IPS-15b (cell line): Measurements from ENCODE around the gene PLD5.
"Not testable (repeated sequence)": the region's sequence is repeated elsewhere in the genome, so short reads cannot be mapped to it uniquely, and the experiment has no call there.

Experiments used
- H3K27me3 ChIP-seq: one replicate; pipeline ENCODE4 v1.6.1; 2013; ENCODE audit warnings: low read length; ENCODE audit not compliant: control insufficient read depth, insufficient read depth
- H3K36me3 ChIP-seq: one replicate; pipeline ENCODE4 v1.6.1; 2013; ENCODE audit warnings: low read length; ENCODE audit not compliant: control insufficient read depth, insufficient read depth
- H3K4me1 ChIP-seq: one replicate; pipeline ENCODE4 v1.6.1; 2013; ENCODE audit warnings: mild to moderate bottlenecking, low read length; ENCODE audit not compliant: control insufficient read depth, insufficient read depth
- H3K4me3 ChIP-seq: one replicate; pipeline ENCODE4 v1.5.1; 2013; ENCODE audit warnings: low read depth, low read length
- H3K9ac ChIP-seq: one replicate; pipeline ENCODE4 v1.6.1; 2013; ENCODE audit warnings: low read depth, mild to moderate bottlenecking, low read length
- H3K9me3 ChIP-seq: one replicate; pipeline ENCODE4 v1.6.1; 2013; ENCODE audit warnings: mild to moderate bottlenecking, low read length; ENCODE audit not compliant: control insufficient read depth, insufficient read depth

PLD5 gene

DNA sequence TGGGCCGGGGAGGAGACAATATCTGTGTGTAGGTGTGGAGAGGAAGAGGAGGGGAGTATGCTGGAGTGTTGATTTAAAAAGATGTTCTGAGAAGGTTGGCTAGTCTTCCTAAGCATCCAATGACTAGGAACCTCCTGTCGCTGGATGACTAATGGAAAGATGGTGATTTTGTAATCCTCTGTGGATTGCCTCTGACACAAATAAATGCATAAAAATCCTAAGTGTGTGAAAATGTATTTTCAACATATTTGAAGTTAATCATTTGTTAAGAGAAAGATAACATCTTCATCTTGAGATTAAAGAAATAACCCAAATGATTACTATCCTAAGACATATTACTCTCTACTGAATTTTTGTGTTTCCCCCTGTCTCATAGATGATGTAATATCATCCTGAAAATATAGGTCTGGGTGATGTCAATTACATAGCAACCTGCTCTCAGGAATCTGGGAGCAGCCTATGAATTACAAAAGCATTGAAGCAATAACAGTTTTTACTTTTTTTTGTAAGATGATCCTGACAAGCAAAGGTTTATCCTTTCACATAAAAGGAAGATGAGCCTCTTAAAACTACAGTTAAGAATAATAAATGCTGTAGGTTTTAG is 305.1 kb downstream of the PLD5 start:
- Histone ChIP-seq H3K27me3 (peaks cover 20% of the 10 kb centered on the region), H3K4me3 (no peak overlapping the region), H3K36me3 (no peaks in the 10 kb centered on the region), H3K9ac (no peak overlapping the region), H3K4me1 (peaks cover 4% of the 10 kb centered on the region), H3K9me3 (no peaks in the 10 kb centered on the region)

DNA sequence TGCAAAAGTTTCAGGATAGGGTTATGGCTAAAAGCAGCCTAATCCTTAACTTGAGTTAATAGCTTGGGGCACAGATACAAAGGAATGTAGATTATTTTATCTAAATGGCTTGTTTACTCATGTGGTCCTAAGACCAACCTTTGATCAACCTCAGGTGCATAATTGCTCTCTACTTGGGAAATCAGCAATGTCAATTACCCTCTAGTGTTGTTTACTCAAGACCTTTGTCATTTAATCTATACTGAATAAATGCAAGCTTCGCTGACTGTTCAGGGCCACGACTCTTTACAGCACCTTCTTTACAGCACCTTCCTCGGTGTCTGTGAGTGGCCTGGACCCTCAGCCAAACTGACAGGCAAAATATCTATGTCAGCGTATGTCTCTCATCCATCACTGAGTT is 308.1 kb downstream of the PLD5 start:
- Histone ChIP-seq H3K36me3 (no peaks in the 10 kb centered on the region), H3K4me1 (peaks cover 19% of the 10 kb centered on the region), H3K9ac (no peak overlapping the region), H3K27me3 (peaks cover 27% of the 10 kb centered on the region), H3K4me3 (no peak overlapping the region), H3K9me3 (no peaks in the 10 kb centered on the region)

DNA sequence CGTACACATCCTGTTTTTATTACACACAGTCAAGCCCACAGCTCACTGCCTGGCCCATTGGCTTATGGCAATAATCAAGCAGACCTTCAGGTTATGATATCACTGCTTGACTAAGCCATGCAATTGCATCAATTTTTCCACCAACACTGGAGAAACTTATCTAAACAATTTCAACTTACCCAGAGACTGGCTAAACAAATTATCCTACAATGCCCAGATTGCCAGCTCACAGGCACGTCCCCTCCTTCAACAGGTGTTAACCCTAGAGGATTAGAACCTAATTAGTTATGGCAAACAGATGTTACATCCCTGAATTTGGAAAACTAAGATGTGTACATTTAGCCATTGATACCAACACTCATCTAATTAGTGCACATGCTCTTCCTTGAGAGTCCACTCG is 310.0 kb downstream of the PLD5 start:
- Histone ChIP-seq H3K27me3 (peaks cover 27% of the 10 kb centered on the region), H3K4me1 (peaks cover 21% of the 10 kb centered on the region)
- H3K36me3 ChIP-seq, H3K4me3 ChIP-seq, H3K9ac ChIP-seq, H3K9me3 ChIP-seq: not testable (repeated sequence)

DNA sequence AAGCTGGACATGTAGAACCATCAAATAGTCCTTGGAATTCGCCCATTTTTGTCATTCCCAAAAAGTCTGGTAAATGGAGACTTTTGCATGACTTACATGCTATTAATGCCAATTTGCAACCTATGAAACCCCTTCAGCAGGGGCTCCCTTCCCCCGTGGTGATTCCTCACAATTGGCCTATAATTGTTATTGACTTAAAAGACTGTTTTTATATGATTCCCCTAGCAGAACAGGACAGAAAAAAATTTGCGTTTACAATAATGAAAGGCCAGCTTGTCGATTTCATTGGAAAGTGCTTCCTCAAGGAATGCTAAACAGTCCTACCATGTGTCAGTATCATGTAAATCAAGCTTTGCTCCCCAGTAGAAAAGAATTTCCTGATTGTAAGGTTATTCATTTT is 311.5 kb downstream of the PLD5 start:
- not testable (repeated sequence) for H3K9me3 ChIP-seq, H3K4me3 ChIP-seq, H3K9ac ChIP-seq, H3K36me3 ChIP-seq
- Histone ChIP-seq H3K4me1 (peaks cover 21% of the 10 kb centered on the region), H3K27me3 (peaks cover 23% of the 10 kb centered on the region)

DNA sequence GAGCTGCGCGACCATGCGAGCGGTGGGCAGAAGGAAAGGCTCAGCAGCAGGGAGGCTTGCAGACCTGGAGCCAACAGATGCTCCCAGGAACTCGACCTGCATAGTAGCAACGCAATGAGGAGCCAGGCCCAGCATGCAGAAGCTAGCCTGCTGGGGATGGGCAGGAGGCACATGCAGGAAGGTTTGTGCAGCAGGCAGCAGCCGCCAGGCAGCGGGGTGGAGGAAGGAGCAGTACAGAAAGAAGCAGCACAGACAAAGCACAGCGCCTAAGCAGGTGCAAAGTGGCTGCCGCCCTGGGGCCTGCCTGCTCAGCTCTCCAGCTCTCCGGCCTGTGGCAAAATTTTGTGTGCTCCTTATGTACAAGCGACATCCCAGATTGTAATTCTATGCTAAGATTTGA is 312.1 kb downstream of the PLD5 start:
- Histone ChIP-seq H3K9ac (no peak overlapping the region), H3K36me3 (no peaks in the 10 kb centered on the region), H3K4me1 (peaks cover 21% of the 10 kb centered on the region), H3K9me3 (no peaks in the 10 kb centered on the region), H3K4me3 (no peak overlapping the region), H3K27me3 (peaks cover 17% of the 10 kb centered on the region)

DNA sequence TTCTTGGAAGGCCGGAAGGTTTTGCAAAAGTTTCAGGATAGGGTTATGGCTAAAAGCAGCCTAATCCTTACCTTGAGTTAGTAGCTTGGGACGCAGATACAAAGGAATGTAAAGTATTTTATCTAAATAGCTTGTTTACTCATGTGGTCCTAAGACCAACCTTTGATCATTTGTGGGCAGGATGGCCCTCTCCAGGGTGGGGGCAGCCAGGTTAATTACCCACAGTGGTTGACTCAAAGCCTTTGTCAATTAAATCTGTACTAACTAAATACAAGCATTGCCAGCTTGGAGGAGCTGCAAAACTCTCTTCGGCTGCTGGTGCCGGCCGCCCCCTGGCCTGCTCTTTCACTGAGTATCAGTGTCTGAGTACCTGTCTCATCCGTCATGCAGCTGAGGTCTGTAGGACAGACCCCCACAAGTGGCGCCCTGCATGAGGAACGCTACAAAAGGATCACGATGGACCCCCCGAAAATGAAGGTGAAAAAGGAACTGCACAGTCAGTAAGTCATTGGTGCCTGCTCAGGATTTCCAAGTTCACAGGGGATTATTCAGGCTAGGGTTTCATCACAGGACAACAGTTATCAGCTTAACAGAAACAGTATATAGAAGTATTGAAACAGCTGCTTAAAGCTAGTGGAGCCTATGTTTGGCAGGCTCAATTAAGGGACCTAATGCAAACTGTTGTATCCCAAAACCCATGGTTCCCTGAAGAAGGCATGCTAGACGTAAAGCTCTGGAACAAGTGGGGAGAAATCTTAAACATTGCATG is 313.1 kb downstream of the PLD5 start:
- Histone ChIP-seq H3K4me1 (peaks cover 21% of the 10 kb centered on the region), H3K27me3 (peaks cover 13% of the 10 kb centered on the region), H3K9ac (no peak overlapping the region), H3K4me3 (no peak overlapping the region), H3K36me3 (no peaks in the 10 kb centered on the region), H3K9me3 (no peaks in the 10 kb centered on the region)

DNA sequence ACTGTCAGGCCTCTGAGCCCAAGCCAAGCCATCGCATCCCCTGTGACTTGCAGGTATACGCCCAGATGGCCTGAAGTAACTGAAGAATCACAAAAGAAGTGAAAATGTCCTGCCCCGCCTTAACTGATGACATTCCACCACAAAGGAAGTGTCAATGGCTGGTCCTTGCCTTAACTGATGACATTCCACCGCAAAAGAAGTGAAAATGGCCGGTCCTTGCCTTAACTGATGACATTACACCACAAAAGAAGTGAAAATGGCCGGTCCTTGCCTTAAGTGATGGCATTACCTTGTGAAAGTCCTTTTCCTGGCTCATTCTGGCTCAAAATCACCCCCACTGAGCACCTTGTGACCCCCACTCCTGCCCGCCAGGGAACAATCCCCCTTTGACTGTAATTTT is 314.2 kb downstream of the PLD5 start:
- H3K9ac ChIP-seq, H3K9me3 ChIP-seq, H3K36me3 ChIP-seq, H3K4me3 ChIP-seq: not testable (repeated sequence)
- H3K4me1 ChIP-seq: peaks cover 21% of the 10 kb centered on the region
- H3K27me3 ChIP-seq: peaks cover 10% of the 10 kb centered on the region

DNA sequence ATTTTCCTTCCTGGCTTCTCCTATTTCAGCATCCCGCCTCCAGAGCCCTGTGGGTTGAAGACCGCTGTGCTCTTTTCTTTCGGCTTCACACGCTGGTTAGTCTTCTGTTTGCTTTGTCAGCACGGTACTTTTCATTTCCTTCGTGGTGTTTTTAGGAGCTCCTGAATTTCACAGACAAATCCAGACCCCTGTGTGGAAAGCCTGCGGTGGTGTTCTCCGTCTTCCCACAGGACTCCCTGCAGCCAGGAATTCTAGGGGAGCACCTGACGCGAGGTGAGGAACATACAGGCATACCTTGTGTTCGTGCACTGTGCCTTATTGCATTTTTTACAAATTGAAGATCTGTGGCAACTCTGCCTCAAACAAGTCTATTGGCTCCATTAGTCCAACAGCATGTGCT is 315.4 kb downstream of the PLD5 start:
- H3K4me1 ChIP-seq: peaks cover 21% of the 10 kb centered on the region

DNA sequence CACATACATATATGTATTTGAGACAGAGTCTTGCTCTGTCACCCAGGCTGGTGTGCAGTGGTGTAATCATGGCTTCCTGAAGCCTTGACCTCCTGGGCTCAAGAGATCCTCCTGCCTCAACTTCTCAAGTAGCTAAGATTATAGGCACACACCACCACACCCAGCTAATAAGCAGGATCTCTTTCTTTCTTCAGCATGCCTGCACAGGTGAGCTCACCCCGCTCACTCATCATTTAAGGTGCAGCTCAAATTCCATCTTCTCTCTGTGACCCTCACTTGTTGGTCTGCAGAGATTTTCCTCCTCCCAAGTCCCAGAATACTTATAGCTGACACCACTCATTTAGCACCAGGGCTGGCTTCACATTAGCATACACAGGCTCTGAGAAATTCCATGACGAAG is 316.5 kb downstream of the PLD5 start:
- H3K4me3 ChIP-seq: no peak overlapping the region
- H3K27me3 ChIP-seq: no peaks in the 10 kb centered on the region
- H3K36me3 ChIP-seq: no peaks in the 10 kb centered on the region
- H3K9me3 ChIP-seq: no peaks in the 10 kb centered on the region
- no peak overlapping the region for H3K9ac ChIP-seq
- peaks cover 18% of the 10 kb centered on the region for H3K4me1 ChIP-seq

More for the DNA sequence above, 315.4 kb downstream of the PLD5 start:
- no peak overlapping the region for H3K9ac ChIP-seq
- no peaks in the 10 kb centered on the region for H3K36me3 ChIP-seq
- H3K27me3 ChIP-seq: peaks cover 3% of the 10 kb centered on the region
- H3K9me3 ChIP-seq: no peaks in the 10 kb centered on the region
- H3K4me3 ChIP-seq: no peak overlapping the region

DNA sequence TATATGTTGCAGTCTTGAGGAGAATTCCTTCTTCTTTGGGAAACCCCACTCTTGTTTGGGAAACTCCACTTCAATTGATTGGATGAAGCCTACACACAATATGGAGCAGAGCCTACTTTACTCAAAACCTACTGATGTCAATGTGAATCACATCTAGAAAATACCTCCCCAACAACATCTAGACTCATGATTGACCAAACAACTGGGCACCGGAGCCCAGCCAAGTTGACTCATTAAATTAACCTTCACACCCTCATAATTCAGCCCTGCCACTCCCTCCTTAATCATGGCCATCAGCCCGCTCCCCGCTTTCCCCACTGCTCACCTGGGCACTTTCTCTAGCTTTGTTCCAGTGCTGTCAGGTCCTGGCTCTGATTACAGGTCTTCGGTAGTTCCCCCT is 317.5 kb downstream of the PLD5 start:
- H3K4me1 ChIP-seq: peaks cover 12% of the 10 kb centered on the region
- no peaks in the 10 kb centered on the region for H3K9me3 ChIP-seq
- H3K9ac ChIP-seq: no peak overlapping the region
- H3K36me3 ChIP-seq: no peaks in the 10 kb centered on the region
- no peaks in the 10 kb centered on the region for H3K27me3 ChIP-seq
- H3K4me3 ChIP-seq: no peak overlapping the region

DNA sequence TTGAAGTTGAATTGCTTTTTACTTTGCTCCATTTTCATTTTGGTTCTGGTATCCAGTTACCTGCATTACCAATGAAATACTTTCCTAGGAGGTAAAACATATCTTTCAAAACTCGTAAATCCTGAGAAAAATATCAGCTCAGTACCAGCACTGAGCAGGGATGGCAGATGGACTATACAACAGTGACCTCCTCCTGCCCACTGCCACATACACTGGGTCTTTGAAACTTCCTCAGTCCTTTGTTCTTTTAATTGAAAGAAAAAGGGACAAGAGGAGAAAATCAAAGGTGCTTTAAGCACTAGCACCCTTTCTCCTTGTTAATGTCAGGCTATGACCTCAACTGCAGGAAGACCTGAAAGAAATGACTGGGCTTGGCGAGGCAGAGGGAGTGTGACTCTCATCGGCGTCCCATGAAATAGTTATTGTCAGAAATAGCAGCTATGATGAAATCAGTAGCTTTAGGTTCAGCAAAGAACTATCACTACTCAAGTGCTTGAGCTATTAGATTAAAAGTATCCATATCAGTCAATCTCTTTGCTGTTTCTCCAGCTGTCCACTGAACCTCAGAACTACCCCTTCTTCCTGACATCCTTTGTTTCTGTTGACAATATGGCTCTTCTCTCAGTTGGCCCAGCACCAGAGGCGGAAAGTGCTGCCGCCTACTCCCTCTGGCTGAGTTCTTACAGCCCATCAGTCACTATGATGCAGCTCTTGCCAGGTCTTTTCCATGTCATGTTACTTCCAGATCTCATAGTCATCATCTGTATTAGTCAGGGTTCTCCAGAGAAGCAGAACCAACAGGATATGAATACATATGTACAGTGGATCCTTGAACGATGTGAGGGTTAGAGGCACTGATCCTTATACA is 318.6 kb downstream of the PLD5 start:
- Histone ChIP-seq H3K9ac (no peak overlapping the region), H3K4me1 (peaks cover 4% of the 10 kb centered on the region), H3K4me3 (no peak overlapping the region), H3K9me3 (no peaks in the 10 kb centered on the region), H3K27me3 (no peaks in the 10 kb centered on the region), H3K36me3 (no peaks in the 10 kb centered on the region)
